ENCODE measurements around the gene ROBO2. TPM values are rescaled to one million over a fixed set of nuclear protein-coding genes. Genes with fewer than 3 reads are reported as not detected.

ROBO2 gene
- total and polyA plus RNA-seq, 4 experiments from 2014 or later: not detected

- Histone ChIP-seq H3K27me3 (ENCODE audit: insufficient read depth, low read length) (no peaks in the 10 kb centered on the region), H3K4me3 (ENCODE audit: low read length in 2 of 2) (no peak overlapping the region), H3K4me1 (ENCODE audit: insufficient read depth, low read length) (no peaks in the 10 kb centered on the region), H3K27ac (ENCODE audit: low read depth, low read length) (no peak overlapping the region), H3K9me3 (ENCODE audit: control insufficient read depth in 1 of 2, low read length in 2 of 2) (no peaks in the 10 kb centered on the region), H3K36me3 (ENCODE audit: insufficient read depth, low read length) (no peaks in the 10 kb centered on the region)
- peaks cover 2 to 22% (median 9%) of the 10 kb centered on the region in 8 donors for H3K9me3 Mint-ChIP-seq
- H3K36me3 Mint-ChIP-seq: no peaks in the 10 kb centered on the region
- intact Hi-C loops (cut with micrococcal nuclease): no loop called here
- no peak overlapping the region for H3K4me3 Mint-ChIP-seq
- no peaks in the 10 kb centered on the region for H3K27me3 Mint-ChIP-seq
- CTCF ChIA-PET (ENCODE audit: partially characterized antibody): no interaction called here
- POLR2A ChIA-PET (ENCODE audit: partially characterized antibody): no interaction called here
- DNase-seq: no peak
- H3K27ac Mint-ChIP-seq: no peak overlapping the region
- no peaks in the 10 kb centered on the region for H3K4me1 Mint-ChIP-seq
Measured at GRCh38 chr3:77699125-77699691, 659.3 kb downstream of the ROBO2 start.

All from CD4-positive, alpha-beta memory T cell (primary cell).